HG03520 (cell line): Measurements from ENCODE around the gene DPYSL5.

Experiments
- ATAC-seq: cut with Tn5 transposase; IDR thresholded peaks from one replicate; pipeline ENCODE4 v1.9.1; 2021; ENCODE audit warnings: mild to moderate bottlenecking, moderate library complexity; ENCODE audit not compliant: unreplicated experiment

The DPYSL5 gene

DNA sequence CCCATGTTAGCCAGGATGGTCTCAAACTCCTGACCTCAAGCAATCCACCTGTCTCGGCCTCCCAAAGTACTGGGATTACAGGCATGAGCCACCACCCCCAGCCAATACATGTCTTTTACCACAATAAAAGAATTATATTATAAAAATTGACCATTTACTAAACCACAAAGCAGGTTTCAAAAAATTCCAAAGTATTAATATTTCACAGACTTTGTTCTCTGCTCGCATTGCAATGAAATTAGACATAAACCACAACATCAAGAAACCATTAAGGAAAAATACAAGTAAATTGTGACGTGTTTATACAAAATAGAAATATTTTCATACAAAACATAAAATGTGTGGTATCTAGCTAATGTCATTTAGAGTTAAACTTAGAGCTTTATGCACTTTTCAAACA lies 109.1 kb downstream of the DPYSL5 start:
- no peak for ATAC-seq

DNA sequence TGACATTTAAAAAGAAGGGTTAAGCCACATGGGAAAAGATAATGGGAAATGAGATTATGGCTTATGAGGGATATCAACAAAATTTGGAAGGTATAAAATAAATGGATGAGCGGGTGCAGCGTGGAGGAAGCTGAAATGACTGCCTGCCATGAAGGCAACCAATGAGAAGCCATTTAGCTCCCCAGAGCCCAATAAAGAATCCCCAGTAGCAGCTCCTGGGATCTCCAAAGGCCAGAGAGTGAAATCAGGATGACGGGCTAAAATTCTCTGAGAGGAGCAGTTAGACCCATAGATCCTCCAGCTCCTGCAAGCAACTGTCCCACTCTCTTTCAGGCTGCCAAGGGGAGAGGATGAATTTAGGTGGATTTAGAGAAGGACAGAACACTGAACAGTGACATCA lies 109.6 kb downstream of the DPYSL5 start:
- ATAC-seq, result no peak

DNA sequence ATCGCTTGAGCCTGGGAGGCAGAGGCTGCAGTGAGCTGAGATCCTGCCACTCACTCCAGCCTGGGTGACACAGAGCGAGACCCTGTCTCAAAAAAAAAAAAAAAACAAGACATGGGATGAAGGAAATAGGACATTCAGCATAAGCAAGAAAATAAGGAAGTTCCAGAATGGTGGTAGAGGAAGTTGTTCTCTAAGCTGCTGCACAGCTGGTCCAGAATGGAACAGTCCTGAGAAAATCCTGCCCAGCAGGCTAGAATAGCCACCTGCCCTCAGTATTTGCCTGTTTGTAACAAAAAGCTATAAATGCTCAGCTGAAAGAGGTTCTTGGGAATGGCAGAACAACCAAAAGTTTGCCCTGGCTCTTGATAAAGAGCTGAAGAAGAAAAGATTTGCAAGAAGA lies 111.4 kb downstream of the DPYSL5 start:
- no peak for ATAC-seq

GRCh38 chr2:26964446-26965130 lies 116.7 kb downstream of the DPYSL5 start:
- ATAC-seq, result no peak

- ATAC-seq, result no peak
Measured at GRCh38 chr2:26968001-26968400, 120.1 kb downstream of the DPYSL5 start.

DNA sequence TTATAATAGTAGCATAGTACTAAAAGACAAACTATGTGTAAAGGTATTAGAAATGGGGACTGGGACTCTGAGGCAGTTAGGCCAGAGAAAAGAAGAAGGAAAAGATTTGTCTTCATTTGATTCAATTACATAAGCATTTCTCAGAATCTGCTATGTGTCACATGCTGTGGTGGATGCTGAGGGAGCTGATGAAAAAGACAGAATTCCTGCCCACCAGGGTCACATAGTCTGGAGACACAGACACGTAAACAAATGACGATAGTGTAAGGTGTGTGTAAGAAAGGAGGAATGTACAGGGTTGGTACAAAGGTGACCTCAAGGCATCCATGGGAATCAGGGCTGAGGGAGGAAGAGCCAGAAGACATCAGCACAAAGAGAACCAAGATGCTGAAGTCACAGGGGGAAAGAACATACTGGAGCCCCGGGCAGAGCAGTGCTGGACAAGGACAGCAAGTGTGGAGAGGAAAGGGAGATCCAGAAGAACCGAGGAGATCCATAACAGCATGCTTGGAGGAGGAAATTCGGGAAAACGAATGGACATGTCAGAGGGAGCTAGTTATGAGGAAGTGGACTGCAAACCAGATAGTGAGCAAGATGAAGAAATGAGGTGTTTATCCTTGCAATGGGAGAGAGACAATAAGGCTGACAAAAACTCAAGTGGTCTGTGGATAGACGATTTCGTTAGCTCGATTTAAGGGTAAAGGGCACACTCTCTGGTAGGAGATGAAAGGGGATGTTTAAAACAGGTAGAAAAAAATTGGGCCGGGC lies 121.3 kb downstream of the DPYSL5 start:
- no peak for ATAC-seq

GRCh38 chr2:26970244-26970927 lies 122.5 kb downstream of the DPYSL5 start, which contains the start of gene MAPRE3:
TSS of gene MAPRE3 (plus strand) at chr2:26970637. CDS start at chr2:27022219, 51,582 bp downstream.
- ATAC-seq, result peak; percentile 66

GRCh38 chr2:26970928-26971627 lies 123.1 kb downstream of the DPYSL5 start:
- ATAC-seq, result peak; percentile 19

DNA sequence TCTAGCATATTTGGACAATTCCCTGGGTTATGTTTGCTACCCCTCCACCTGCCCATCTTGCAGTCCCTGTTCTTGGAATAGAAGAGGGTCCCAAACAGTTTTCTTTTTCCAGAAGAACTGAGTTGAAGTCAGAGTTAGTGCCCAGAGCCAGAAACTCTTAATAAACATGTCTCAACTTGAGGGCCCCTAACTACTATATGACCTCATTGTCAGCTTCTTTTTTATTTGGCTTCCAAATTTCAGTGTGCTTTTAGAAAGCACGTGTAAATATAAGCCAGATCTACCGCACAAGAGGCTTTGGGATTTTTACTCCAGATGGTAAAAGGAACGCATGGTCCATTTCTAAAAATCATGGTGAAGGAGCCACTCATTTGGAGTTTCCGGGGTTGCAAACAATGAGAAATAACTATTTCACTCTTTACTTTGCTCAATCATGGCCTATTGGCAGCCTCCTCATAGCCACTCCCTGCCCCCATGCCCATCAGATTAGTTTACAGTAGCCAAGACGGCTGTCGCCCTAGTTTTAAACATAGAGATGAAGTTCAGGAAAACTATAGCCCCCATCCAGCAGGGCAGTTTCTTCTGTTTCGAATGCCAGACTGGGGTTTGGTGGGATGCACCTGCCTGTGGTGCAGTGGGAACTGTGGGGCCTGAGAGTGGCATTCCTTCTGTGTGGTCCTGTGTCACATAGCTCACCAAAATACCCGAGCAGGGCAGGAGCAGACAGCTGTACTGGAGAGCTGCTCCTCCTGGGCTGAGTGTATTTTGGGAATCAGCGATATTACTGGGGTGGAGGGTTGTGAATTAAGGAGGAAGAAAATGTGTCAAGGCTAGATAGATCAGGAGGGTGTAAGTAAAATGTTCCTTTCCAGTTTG lies 124.2 kb downstream of the DPYSL5 start:
- ATAC-seq, result no peak

DNA sequence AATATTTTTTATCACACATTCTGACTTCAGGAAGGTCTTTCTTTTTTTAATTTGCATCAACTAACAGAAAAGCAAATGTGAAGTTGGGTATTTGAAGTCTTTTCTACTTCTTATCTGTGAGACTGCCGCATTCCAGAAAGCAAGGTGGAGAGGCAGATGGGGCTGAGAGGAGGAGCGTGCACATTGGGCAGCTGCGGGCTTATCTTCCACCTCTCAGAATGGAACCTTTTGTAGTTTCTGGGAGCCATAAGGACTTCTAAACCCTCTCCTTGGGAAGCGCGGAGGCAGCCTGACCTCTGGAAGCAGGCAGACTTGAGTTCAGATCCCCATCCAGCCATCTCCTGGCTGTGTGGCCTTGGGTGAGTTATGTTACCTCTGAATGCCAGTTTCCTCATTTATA lies 126.4 kb downstream of the DPYSL5 start:
- no peak for ATAC-seq

DNA sequence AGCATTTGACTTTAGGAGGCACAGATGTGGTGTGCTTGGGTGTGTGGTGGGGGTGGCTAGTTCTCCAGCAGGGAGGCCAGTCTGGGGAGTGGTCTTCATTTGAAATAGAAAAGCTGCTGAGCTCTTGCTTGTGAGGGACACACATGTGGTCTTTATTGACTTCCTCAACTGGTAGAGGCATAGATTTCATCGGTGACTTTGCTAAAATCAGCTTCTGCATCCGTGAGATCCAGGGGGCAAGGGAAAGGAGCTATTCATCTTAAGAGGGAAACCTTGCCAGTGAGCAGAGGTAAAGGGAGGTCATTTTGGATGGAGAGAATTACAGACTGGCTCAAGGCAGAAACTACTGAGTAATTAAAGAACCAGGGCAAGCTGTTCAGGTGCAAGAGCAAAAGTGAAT lies 127.2 kb downstream of the DPYSL5 start:
- ATAC-seq, result no peak

DNA sequence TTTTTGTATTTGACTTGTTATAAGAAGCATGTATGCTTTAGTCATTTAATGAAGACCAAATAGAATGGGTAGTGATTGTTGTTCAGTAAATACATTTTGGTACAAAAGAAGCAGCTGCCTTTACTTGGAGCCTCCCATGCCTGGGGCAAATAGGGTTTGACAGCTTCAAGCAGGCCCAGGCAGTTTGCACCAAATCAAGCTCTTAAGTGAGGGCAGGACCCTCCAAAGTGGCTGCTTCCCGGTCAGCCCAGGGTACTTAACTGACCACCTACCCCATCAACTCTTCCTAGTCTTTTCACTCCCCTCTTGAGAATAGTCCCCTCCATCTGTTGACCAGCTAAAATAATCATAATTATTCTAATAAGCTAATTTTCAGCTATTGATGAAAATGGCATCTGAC lies 127.7 kb downstream of the DPYSL5 start:
- no peak for ATAC-seq

DNA sequence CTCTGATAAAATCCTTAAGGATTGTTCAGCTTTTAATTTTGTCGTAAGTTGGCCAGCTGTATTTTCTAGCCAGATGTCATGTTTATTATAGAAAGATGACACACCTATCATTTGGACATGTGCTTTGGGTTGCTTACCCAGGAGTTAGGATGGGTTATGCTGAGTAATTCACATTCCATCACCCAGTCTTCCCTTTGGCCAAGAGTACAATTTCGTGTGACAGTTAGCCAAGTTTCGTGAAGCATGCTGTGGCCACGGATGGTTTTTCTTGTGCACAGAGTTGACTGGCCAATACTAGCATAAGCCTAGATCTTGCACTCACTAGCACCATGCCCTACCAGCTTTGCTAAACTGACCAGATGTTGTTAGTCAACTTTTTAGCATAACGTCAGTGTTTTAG lies 128.3 kb downstream of the DPYSL5 start:
- ATAC-seq, result no peak

DNA sequence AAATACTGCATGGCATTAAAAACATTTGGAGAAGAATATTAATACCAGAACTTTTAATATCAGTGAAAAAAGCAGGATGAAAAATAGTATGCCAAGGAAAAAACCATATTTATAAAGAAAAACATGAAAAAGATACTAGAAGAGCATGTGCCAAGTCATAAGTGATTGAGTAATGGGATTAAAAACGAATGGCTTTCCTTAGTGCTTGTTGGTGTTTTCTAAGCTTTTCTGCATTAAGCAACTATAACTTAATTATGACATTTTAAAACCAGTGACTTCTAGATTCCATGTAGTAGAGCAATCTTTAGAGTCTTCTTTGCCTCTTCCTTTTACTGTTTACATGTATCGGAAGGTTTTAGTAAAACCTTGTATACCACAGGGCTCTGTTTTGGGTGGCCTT lies 129.1 kb downstream of the DPYSL5 start:
- ATAC-seq, result no peak

- ATAC-seq, result no peak
Measured at GRCh38 chr2:26978061-26978596, 130.2 kb downstream of the DPYSL5 start.

DNA sequence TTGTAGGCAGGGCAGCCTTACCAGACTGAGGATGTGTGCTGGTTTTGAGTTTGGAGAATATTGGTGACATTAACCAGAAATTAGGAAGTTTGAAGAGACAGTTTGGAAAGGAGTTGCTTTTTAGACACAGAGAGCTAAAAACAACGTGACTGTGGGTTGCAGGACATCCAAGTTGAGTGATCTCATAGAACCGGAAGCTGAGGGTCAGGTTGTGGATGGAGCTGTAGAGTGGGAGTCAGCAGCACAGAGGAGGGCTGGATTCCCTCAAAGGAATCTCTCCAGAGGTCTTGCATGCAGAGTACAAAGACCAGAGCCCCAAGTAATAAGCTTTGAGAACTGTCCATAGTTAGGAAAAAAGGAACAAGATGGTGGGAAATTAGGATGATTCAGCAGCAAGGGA lies 131.8 kb downstream of the DPYSL5 start:
- ATAC-seq, result no peak

DNA sequence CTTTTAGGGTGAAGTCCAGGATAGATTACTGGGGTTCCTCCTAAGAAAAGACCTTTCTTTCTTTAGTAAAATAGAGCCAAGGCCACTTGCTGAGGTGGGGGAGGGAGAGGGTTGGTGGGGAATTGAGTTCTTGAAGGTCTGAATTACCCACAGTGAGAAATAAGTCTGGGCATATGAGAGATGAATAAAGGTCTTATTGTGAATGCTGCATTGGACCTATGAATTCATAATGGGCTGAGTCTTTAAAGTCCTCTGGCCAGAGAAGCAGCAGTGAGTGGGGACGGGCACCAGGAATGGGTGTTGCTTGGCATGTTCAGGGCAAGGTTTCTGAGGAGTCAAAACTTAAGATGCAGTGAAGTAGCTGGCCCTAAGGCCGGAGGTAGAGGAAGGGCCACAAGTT lies 133.0 kb downstream of the DPYSL5 start:
- no peak for ATAC-seq

GRCh38 chr2:26982102-26982742 lies 134.3 kb downstream of the DPYSL5 start:
- ATAC-seq, result no peak

DNA sequence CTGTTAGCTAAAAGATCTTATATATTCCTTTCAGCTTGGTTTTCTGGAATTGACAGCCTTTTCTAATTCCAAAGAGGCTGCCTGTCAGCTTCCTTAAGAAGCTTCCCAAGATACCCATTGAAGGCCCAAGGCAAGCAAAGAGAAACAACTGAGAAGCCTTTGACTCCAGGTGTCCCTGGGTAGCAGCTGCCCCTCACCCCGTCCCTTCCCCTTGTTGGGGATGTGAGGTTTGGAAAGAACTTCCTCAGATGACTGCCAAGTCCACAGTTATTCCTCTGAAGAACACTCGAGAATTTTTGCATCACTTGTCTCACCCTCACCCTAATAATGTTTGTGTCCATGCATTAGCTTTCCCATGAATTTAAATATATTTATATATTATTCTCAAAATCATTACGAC lies 135.8 kb downstream of the DPYSL5 start:
- no peak for ATAC-seq

DNA sequence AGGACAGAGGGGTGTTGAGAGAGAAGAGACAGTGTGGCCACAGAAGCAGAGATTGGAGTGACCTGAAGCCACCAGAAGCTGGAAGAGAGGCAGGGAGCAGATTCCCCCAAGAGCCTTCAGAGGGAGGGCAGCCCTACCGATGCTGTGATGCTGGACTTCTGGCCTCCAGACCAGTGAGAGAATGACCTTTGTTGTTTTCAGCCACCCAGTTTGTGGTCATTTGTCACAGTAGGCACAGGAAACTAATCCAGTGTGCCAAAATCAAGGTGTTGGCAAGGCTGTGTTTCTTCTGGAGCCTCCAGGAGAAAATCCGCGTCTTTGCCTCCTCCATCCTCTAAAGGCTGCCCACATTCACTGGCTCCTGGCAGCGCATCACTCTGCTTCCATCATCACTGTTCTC lies 137.9 kb downstream of the DPYSL5 start:
- no peak for ATAC-seq
